Epithelial cell of esophagus (primary cell): ENCODE results near the gene OR2T11.
"Not testable (repeated sequence)": the region's sequence is repeated elsewhere in the genome, so short reads cannot be mapped to it uniquely, and the experiment has no call there.

Experiments used
- DNase-seq: peaks from one replicate; pipeline ENCODE4 v3.0.0; 2010; ENCODE audit warnings: low read depth
- H3K4me3 ChIP-seq: 2 replicates; pipeline ENCODE4 v1.5.1; 2011; ENCODE audit warnings: mild to moderate bottlenecking, low read length, control low read depth
- CTCF ChIP-seq: IDR thresholded peaks from 2 replicates; pipeline ENCODE4 v1.5.1; 2011; ENCODE audit warnings: low read depth, mild to moderate bottlenecking, low read length, control low read depth, inconsistent platforms; ENCODE audit not compliant: insufficient read depth; ENCODE audit errors: missing control alignments

Gene OR2T11, protein sequence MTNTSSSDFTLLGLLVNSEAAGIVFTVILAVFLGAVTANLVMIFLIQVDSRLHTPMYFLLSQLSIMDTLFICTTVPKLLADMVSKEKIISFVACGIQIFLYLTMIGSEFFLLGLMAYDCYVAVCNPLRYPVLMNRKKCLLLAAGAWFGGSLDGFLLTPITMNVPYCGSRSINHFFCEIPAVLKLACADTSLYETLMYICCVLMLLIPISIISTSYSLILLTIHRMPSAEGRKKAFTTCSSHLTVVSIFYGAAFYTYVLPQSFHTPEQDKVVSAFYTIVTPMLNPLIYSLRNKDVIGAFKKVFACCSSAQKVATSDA

DNA sequence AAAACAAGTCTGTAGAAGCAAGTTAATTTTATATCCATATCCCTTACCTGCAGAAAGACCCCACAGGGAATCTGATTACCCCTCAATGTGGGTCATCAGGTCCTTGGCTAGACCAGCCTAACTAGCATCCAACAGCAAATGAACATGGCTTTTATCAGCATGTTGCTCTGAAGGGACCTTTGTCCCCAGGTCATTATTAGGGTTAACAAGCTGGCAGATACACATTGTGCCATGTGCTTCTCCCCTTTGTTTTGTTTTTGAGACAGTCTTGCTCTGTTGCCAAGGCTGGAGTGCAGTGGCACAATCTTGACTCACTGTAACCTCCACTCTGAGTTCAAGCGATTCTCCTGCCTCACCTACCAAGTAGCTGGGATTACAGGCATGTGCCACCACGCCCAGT lies at the start of gene OR2T11:
Gene OR2T11 (minus strand): TSS at position 101 of the 400 bp plus-strand sequence. CDS start 7,963 bp downstream, outside the sequence.
- not testable (repeated sequence) for H3K4me3 ChIP-seq, DNase-seq

- DNase-seq = no peak
- no peak overlapping the region for H3K4me3 ChIP-seq
- TF ChIP-seq CTCF = no peak
Measured at GRCh38 chr1:248681651-248682050, 46.8 kb upstream of the OR2T11 start.

- no peak overlapping the region for H3K4me3 ChIP-seq
- no peak for DNase-seq
- no peak for TF ChIP-seq CTCF
Measured at GRCh38 chr1:248670003-248670402, 35.1 kb upstream of the OR2T11 start.

DNA sequence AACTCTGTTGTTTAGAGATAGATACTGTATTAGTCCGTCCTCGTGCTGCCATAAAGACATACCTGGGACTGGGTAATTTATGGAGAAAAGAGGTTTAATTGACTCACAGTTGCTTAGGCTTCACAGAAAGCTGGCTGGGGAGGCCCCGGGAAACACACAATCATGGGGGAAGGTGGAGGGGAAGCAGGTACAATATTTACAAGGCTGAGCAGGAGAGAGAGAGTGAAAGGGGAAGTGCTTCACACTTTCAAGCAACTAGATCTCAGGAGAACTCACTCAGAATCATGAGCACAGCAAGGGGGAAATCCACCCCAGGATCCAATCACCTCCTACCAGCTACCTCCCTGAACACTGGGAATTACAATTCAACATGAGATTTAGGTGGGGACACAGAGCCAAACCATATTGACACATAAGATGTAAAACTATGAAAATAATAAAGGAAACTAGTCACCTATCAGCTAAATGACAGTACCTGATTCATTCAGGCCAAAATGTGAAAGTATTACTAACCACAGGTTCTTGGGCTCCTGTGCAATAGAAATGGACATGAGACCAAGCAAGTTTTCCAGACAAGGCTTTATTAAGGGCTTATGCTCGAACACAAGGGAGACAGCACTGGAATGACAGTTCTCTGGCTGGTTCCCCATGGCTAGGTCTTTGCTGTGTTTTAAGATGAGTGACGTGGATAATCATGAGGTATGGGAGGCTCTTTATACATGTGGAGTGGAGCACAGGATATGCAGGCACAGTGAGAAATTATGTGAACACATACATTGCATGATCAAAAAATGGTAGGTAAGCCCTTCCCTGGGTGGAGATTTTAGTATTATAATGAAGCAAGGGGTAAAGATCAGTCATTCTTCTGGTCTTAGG lies 28.8 kb upstream of the OR2T11 start:
- not testable (repeated sequence) for DNase-seq

GRCh38 chr1:248656797-248657196 lies 21.9 kb upstream of the OR2T11 start:
- not testable (repeated sequence) for H3K4me3 ChIP-seq, DNase-seq

More for the DNA sequence above, 28.8 kb upstream of the OR2T11 start:
- H3K4me3 ChIP-seq = not testable (repeated sequence)

DNA sequence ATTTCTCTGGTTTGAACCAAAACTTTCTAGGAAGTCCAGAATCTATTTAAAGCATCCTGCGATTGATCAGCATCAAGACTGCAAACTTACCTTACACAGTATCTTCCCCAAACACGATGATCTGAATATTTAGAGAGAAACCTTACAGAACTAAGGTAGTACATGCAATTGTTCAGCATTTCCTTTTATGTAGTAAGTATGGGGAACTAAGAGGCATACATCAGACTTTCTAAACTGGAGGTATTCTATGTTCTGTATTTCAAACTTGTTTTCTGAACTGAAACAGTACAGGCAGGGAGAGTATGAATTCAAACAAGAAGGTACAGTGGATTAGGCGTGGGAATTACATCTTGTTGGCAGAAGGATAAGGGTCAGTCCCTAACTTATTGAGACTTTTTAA lies 20.5 kb upstream of the OR2T11 start, which contains the start of gene OR2T27:
Gene OR2T27 (minus strand): TSS at position 175 of the 400 bp plus-strand sequence. CDS start 4,644 bp downstream, outside the sequence.
- DNase-seq, H3K4me3 ChIP-seq: not testable (repeated sequence)

GRCh38 chr1:248648770-248649536 lies 14.1 kb upstream of the OR2T11 start:
- not testable (repeated sequence) for H3K4me3 ChIP-seq, DNase-seq

GRCh38 chr1:248645178-248645577 lies 10.3 kb upstream of the OR2T11 start, which contains the start of gene OR2T35:
Gene OR2T35, minus strand, starts transcription at chr1:248645278. Its CDS starts 6,020 bp downstream, at chr1:248639258.
- H3K4me3 ChIP-seq, DNase-seq: not testable (repeated sequence)

DNA sequence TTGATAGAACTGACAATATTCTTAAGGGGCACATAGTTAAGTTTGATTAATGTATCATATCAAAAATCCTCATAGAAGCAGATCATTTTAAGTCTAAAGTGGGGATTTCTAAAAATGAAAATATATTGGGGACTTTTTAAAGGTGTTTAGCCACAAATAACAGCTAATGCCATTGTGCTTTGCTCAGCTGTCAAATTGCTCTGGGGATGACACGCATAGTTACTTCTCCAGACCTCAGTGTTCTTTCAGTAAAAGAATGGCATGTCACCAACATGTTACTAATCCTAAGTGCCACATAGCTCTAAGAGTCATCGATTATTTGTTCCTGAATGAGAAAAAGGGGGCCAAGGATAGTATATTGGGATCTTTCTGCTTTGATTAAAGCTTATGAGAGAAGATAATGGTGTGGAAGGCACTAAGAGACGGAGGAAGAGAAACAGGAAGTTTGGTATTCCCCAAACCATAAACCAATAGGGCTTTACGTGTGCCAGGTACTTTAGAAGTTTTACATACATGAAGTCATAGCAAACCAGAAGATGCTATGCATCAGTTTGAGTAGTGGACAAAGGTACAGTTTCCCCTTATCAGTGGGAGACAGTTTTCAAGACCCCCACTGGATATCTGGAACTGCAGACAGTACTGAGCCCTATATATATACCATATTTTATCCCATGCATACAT lies 8.2 kb upstream of the OR2T11 start:
- not testable (repeated sequence) for DNase-seq, H3K4me3 ChIP-seq

GRCh38 chr1:248641583-248641982 lies 6.7 kb upstream of the OR2T11 start:
- not testable (repeated sequence) for H3K4me3 ChIP-seq, DNase-seq

DNA sequence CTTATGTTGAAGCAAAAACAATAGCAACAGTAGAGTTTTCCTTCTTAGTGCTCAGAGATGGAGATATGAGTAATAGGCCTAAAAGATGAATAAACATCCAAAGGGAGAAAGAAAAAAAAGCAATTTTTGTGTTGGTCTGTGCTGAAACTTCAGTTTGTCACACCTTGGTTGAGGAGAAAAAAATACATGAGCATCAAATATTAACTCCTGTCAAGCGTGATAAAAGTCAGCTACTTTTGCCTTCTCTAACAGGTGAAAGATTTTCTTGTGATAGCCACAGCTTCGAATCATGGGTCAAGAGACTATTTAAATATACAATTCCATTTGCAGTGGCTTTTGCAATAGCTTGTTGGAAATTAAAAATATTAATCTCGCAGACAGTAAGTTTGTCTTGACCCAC lies 6.0 kb upstream of the OR2T11 start:
- not testable (repeated sequence) for DNase-seq, H3K4me3 ChIP-seq

DNA sequence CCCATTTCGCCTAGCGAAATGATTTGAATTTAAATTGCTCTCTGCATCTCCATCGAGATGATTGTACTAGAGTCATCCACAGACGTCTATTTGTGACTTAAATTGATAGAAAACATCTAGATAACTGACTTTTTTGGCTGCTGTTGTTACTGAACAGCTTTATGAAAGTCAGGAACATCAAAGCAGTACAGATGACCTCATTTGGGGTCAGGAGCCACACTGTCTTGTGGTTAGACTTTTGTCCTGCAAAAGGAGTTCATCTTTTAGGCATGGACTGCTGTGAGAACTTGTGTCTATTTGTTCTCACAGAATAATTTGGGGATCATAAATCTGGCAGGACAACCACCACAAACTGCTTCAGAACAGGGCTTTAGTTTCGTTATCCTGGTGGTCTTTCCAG lies 4.8 kb upstream of the OR2T11 start:
- H3K4me3 ChIP-seq, DNase-seq: not testable (repeated sequence)

DNA sequence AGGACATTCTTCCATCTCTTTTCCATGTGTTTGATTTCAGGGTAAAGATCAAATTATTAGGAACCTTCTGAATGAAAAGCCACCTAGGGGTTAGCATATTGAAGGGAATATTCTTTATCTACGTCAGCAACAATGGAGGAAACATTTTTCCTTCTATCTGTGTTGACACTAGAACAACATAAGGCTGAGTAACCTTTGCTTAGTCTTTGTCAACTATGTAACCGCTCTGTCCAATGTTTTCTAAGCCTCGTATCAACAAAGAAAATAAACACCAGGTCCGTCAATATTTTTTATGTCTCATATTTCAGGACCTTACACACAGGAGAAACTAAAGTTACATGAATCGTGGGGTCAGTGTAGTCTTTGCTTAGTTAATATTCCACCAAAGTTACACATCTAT lies 1.7 kb upstream of the OR2T11 start:
- H3K4me3 ChIP-seq = not testable (repeated sequence)

More for the DNA sequence above, 1.7 kb upstream of the OR2T11 start:
- DNase-seq = not testable (repeated sequence)
